ENCODE results near the gene NTMT2. TPM values are rescaled to one million over a fixed set of nuclear protein-coding genes. Genes with fewer than 3 reads are reported as not detected.
A peak's percentile ranks its signal among the peaks of the same experiment; 100 is the strongest.
"Not testable (repeated sequence)": the region's sequence is repeated elsewhere in the genome, so short reads cannot be mapped to it uniquely, and the experiment has no call there.

NTMT2 gene
- total RNA-seq, 1 donor from 2014 or later: 5.9 TPM

DNA sequence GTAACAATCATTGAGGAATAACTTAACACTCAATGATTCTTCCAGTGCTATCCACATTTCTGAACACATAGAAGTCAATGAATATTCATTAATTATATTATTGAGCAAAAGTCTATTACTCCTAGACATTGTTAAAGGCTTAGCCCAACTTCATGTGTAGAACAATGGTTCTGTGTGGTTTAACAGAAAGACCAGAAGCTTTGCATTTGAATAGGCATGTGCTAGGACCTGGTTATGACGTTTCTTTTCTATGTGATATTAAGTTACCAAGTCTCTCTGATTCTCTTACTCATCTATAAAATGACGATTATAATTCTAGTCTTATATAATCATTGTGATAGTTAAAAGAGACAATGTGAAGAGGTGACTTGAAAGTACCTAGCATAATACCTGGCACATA, 5.2 kb downstream of the NTMT2 start:
- intact Hi-C loops (cut with micrococcal nuclease): no loop called here
- ATAC-seq (no peak), DNase-seq (no peak)

DNA sequence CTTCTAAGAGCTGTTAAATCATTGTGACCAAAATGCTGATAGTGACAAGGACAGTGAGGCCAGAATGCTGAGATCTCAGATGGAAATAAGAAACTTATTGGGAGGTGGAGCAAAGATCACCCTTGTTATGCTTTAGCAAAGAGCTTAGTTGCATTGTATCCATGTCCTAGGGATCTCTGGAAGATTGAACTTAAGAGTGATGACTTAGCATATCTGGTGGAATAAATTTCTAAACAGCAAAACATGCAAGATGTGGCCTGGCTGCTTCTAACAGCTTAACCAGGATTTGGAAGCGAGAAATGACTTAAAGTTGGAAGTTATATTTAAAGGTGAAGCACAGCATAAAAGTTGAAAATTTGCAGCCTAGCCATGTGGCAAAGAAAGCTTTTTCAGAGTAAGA, 7.7 kb downstream of the NTMT2 start:
- DNase-seq: no peak
- no peak for ATAC-seq
- intact Hi-C loops (cut with micrococcal nuclease): no loop called here

- ATAC-seq (no peak), DNase-seq (no peak)
- intact Hi-C loops (cut with micrococcal nuclease): no loop called here
Observed at GRCh38 chr1:170155055-170155454, 9.3 kb downstream of the NTMT2 start.

DNA sequence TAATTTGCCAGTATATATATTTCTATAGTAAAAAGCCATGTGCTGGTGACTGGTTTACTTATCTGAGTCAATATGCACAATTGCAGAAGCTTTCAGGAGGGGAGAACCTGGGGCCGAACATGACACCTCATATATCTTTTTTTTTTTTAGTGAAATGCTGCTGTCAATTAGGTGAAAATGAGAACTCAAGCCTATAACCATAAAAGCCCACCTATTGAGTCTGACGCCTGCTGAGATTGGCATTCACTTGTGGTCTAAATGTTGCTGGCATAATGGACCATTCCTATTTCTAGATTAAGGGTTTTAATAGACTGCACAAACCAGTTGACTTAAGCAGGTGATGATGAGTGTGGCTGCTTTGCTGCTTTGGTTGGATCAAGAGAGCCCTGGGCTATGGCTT, 10.8 kb downstream of the NTMT2 start:
- ATAC-seq (no peak), DNase-seq (no peak)
- intact Hi-C loops (cut with micrococcal nuclease): no loop called here

DNA sequence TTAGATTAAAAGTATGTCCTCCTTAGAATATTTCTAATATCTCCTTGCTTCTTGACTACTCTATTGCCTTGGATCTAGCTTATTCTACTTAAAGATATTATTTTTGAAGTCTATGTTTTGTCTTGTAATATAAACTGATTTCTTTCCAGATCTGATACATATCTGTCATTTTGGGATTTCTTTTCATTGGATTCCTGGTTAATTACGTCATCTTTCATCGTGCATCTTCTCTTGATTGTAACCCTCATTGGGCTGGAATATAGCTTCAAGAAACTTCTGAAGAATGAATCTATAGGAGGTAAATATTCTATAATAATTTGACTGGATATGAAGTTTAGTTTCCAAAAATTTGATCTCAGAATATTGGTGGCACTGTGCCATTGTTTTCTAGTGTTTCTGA, 12.1 kb downstream of the NTMT2 start:
- ATAC-seq (no peak), DNase-seq (no peak)
- intact Hi-C loops (cut with micrococcal nuclease): no loop called here

DNA sequence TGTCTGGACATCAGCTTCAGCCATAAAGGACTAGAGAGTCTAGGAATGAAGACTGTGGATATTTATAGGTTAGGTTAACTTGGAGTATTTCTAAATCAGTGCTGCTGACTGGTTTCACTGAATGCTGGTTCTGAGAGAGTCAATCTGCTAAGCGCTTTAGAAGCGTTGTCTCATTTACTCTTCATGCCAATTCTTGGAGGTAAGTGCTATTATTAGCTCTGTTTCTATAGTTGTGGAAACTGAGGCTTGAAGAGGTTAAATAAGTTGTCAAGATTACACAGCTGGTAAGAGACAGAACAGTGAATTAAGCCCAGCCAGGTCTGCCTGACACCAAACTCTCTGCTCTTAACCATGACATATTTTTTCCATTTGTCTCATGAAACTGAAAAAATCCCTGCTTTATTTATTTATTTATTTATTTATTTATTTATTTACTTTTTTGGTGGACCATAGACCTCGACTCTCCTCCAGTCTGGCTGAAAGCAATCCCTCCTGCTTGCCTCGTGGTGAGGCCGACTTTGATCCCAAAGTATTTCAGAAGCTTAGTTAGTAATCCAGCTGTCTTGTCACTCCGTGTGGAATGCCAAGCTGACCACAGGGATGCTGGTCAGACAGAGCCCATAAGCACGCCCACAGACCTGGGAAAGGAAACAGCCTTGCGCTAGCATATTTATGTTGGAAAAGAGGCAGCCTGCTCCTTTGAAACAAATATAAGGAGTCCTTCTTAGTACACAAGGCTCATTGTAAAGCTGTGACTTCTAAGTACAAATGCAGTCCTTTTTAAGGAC, 16.9 kb downstream of the NTMT2 start:
- intact Hi-C loops (cut with micrococcal nuclease): no loop called here
- ATAC-seq (peak; percentile 92), DNase-seq (peak; percentile 26)

DNA sequence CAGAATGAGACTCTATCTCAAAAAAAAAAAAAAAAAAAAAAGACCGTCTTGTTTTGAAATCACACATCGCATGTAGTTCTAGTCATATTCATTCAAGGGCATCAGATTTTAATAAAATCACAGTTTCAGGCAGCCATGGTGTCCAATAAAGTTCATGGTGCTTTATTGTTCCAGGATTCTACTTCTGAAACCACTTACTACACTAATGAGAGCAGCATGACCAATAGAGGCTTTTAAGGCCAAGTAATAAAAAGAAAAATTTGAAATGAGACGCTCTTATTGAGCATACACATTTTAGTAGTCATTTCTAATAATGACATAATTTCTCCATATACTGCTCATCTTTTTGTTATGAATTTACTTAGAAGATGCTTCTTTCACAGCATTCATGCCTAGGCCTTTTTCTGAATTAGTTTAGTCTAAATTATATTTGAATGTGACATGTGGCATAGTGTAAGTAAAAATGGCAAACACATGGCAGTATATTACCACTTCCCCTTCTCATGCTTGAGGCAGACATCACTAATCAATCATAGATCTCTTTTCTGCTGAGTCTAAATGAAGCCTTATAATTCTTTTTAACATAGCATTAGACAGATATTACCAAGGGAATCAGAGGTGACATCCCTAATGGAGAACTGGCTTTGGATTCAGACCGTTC, 18.5 kb downstream of the NTMT2 start:
- intact Hi-C loops (cut with micrococcal nuclease): no loop called here
- DNase-seq (no peak), ATAC-seq (no peak)

- ATAC-seq (no peak), DNase-seq (no peak)
- intact Hi-C loops (cut with micrococcal nuclease): no loop called here
Observed at GRCh38 chr1:170166518-170167180, 20.9 kb downstream of the NTMT2 start.

DNA sequence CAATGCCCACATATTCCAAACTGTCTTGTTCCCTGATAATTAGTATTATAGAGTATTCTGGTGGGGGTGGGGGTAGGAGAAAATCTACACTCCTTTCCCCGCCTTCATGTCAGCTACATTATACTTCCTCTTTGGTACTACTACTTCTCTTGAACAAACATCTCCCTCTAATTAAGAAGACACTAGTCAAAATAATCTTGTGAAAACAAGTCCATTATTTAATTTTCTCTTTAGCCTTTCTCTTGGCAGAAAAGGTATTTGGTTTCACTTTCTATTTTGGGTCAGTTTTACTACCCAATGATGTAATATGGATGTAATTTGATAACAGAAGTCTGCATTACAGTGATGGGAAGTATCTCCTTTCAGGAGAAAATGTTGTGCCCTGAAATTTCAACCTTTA, 22.5 kb downstream of the NTMT2 start:
- no peak for ATAC-seq
- no peak for DNase-seq
- intact Hi-C loops (cut with micrococcal nuclease): no loop called here

- intact Hi-C loops (cut with micrococcal nuclease); DNase-seq: not testable (repeated sequence)
Observed at GRCh38 chr1:170170513-170170912, 24.8 kb downstream of the NTMT2 start.

GRCh38 chr1:170174395-170174794, 28.6 kb downstream of the NTMT2 start:
- intact Hi-C loops (cut with micrococcal nuclease): no loop called here
- ATAC-seq (no peak), DNase-seq (no peak)

More at GRCh38 chr1:170170513-170170912, 24.8 kb downstream of the NTMT2 start:
- ATAC-seq: not testable (repeated sequence)

- intact Hi-C loops (cut with micrococcal nuclease): no loop called here
- DNase-seq (no peak), ATAC-seq (no peak)
Observed at GRCh38 chr1:170175041-170175440, 29.3 kb downstream of the NTMT2 start.

GRCh38 chr1:170175484-170175883, 29.7 kb downstream of the NTMT2 start:
- ATAC-seq: no peak
- no peak for DNase-seq
- intact Hi-C loops (cut with micrococcal nuclease): no loop called here

- no peak for ATAC-seq
- DNase-seq: no peak
- intact Hi-C loops (cut with micrococcal nuclease): no loop called here
Observed at GRCh38 chr1:170176772-170177171, 31.0 kb downstream of the NTMT2 start.

- intact Hi-C loops (cut with micrococcal nuclease): no loop called here
- DNase-seq (no peak), ATAC-seq (no peak)
Observed at GRCh38 chr1:170182442-170182841, 36.7 kb downstream of the NTMT2 start.

- no peak for DNase-seq
- no peak for ATAC-seq
- intact Hi-C loops (cut with micrococcal nuclease): no loop called here
Observed at GRCh38 chr1:170192546-170192945, 46.8 kb downstream of the NTMT2 start.

DNA sequence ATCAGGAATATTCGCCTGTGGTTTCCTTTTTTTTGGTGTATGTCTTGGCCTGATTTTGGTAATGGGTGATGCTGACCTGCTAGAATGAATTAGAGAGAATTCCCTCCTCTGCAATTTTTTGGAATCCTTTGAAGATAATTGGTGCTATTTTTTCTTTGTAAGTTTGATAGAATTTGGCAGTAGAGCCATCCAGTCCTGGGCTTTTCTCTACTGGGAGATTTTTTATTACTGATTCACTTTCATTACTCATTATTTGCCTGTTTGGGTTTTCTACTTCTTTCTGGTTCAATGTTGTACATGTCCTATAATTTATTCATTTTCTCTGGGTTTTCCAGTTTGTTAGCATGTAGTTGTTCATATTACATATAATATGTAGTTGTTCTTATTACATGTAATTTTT, 48.7 kb downstream of the NTMT2 start:
- no peak for ATAC-seq
- DNase-seq: no peak
- intact Hi-C loops (cut with micrococcal nuclease): no loop called here

GRCh38 chr1:170196490-170197236, 50.9 kb downstream of the NTMT2 start:
- DNase-seq (no peak), ATAC-seq (no peak)
- intact Hi-C loops (cut with micrococcal nuclease): no loop called here

- DNase-seq: no peak
- intact Hi-C loops (cut with micrococcal nuclease): no loop called here
- ATAC-seq: no peak
Observed at GRCh38 chr1:170198090-170198489, 52.3 kb downstream of the NTMT2 start.

- intact Hi-C loops (cut with micrococcal nuclease): no loop called here
- DNase-seq (no peak), ATAC-seq (no peak)
Observed at GRCh38 chr1:170198584-170198983, 52.8 kb downstream of the NTMT2 start.
